Thyroid gland (tissue), 4 donors: Measurements from ENCODE around the gene ENOPH1. TPM values are rescaled to one million over a fixed set of nuclear protein-coding genes. Genes with fewer than 3 reads are reported as not detected.
"Not testable (repeated sequence)": the region's sequence is repeated elsewhere in the genome, so short reads cannot be mapped to it uniquely, and the experiment has no call there.

Experiments used
- DNase-seq, 2 donors: peaks; one replicate each; pipeline ENCODE4 v3.0.0-alpha.2; 2019
- H3K27ac ChIP-seq, 3 donors: fragments of 200-600 bp; sonication (generic); 1 replicate in 2 of 3; 2 replicates in 1 of 3; pipeline ENCODE4 v1.5.1; 2016 to 2019; ENCODE audit warnings: mild to moderate bottlenecking in 1 of 3, moderate library complexity in 1 of 3
- H3K27me3 ChIP-seq: fragments of 200-600 bp; sonication (generic); one replicate; pipeline ENCODE4 v1.5.1; 2019
- H3K36me3 ChIP-seq, 2 donors: fragments of 200-600 bp; sonication (generic); one replicate each; pipeline ENCODE4 v1.5.1; 2016 to 2019
- H3K4me1 ChIP-seq, 2 donors: fragments of 200-600 bp; sonication (generic); one replicate each; pipeline ENCODE4 v1.5.1; 2017 to 2019
- H3K4me3 ChIP-seq, 3 donors: fragments of 200-600 bp; sonication (generic); replicated peaks in 1 of 3; 1 replicate in 2 of 3; 2 replicates in 1 of 3; pipeline ENCODE4 v1.5.1; 2016; ENCODE audit warnings: mild to moderate bottlenecking in 1 of 3
- H3K9me3 ChIP-seq: fragments of 200-600 bp; sonication (generic); one replicate; pipeline ENCODE4 v1.5.1; 2017
- CTCF ChIP-seq, 6 experiments: fragments of 200-600 bp in 3 of 6; fragments of 450-650 bp in 3 of 6; sonication (generic) in 3 of 6; IDR thresholded peaks; one replicate each; pipeline ENCODE4 v1.5.1; 2016 to 2019; ENCODE audit warnings: antibody characterized with exemption in 6 of 6, mild to moderate bottlenecking in 2 of 6, inconsistent platforms in 1 of 6, moderate library complexity in 1 of 6
- POLR2A ChIP-seq, 2 donors: fragments of 450-650 bp; IDR thresholded peaks; one replicate each; pipeline ENCODE4 v1.6.1; 2017; ENCODE audit warnings: antibody characterized with exemption in 2 of 2, mild to moderate bottlenecking in 2 of 2, moderate library complexity in 1 of 2
- WGBS, 2 donors: methylation state at CpG; one replicate each; pipeline ENCODE4 v1.1.5; 2017; 5-methylcytosine and 5-hydroxymethylcytosine counted together
- intact Hi-C: fragments of 100-400 bp; cut with DNase I; formaldehyde crosslinking; loops from one replicate; pipeline ENCODE4 v1.15.1; 2023
- total RNA-seq, 4 donors: library from RNA; depleted of rRNA; stranded (reverse); fragments of >200 nt; gene quantifications; one replicate each; pipeline ENCODE4 v1.2.3, GENCODE V29; 2016

The ENOPH1 gene
- total RNA-seq = 10 to 100 TPM; 21.3 to 35.3 (median 25.9) TPM

- Histone ChIP-seq H3K4me3 (peak within 1 kb of the TSS; percentile 67 to 98 (median 98)), H3K9me3 (no peaks in the 10 kb centered on the region), H3K27me3 (no peaks in the 10 kb centered on the region), H3K4me1 (peaks cover 27 to 28% of the 10 kb centered on the region in 2 donors), H3K36me3 (peaks cover 12 to 15% of the 10 kb centered on the region in 2 donors), H3K27ac (peak within 1 kb of the TSS; percentile 93 to 98 (median 97))
- 0% methylated on average over 22 to 55 of the region's 83 CpGs for WGBS, 2 donors
- TF ChIP-seq CTCF (IDR thresholded peaks at IDR 0.05) = peak in 1 of 6 experiments; percentile 10
- TF ChIP-seq POLR2A (IDR thresholded peaks at IDR 0.05) = peak in 1 of 2 donors; percentile 85
- intact Hi-C loops = loop anchor here (10.0 kb wide), 1 partner anchor 584 kb away; the partner anchor contains the start of gene LIN54
- peak; percentile 97 to 98 for DNase-seq
Observed at GRCh38 chr4:82430193-82430963, at the start of gene ENOPH1, which contains the start of gene HNRNPDL. Gene ENOPH1, plus strand, starts transcription at chr4:82430590. Its CDS starts 240 bp downstream, at chr4:82430830. Gene HNRNPDL, minus strand, starts transcription at chr4:82430462. Its CDS starts 772 bp downstream, at chr4:82429690.

GRCh38 chr4:82380831-82381230 lies 49.6 kb upstream of the ENOPH1 start:
- 95 to 96% methylated on average over 4 of the region's 4 CpGs for WGBS, 2 donors
- H3K27ac ChIP-seq = no peak overlapping the region
- no peaks in the 10 kb centered on the region for H3K36me3 ChIP-seq
- no peaks in the 10 kb centered on the region for H3K4me1 ChIP-seq
- no peak for DNase-seq
- no peaks in the 10 kb centered on the region for H3K27me3 ChIP-seq
- no peak for TF ChIP-seq POLR2A (IDR thresholded peaks at IDR 0.05)
- no peak for TF ChIP-seq CTCF (IDR thresholded peaks at IDR 0.05)
- intact Hi-C loops = no loop called here
- H3K9me3 ChIP-seq = no peaks in the 10 kb centered on the region
- H3K4me3 ChIP-seq = no peak overlapping the region

- WGBS, 2 donors = 95 to 100% methylated on average over 3 of the region's 3 CpGs
- no peak overlapping the region for H3K27ac ChIP-seq
- no peak for DNase-seq
- H3K36me3 ChIP-seq = no peaks in the 10 kb centered on the region
- TF ChIP-seq CTCF (IDR thresholded peaks at IDR 0.05) (no peak), POLR2A (IDR thresholded peaks at IDR 0.05) (no peak)
- H3K27me3 ChIP-seq = no peaks in the 10 kb centered on the region
- H3K4me1 ChIP-seq = no peaks in the 10 kb centered on the region
- no peak overlapping the region for H3K4me3 ChIP-seq
- intact Hi-C loops = no loop called here
- no peaks in the 10 kb centered on the region for H3K9me3 ChIP-seq
Observed at GRCh38 chr4:82381235-82381634, 49.2 kb upstream of the ENOPH1 start.

GRCh38 chr4:82381661-82382296 lies 48.6 kb upstream of the ENOPH1 start:
- DNase-seq = no peak
- H3K4me3 ChIP-seq = no peak overlapping the region
- H3K27ac ChIP-seq = no peak overlapping the region
- no peaks in the 10 kb centered on the region for H3K36me3 ChIP-seq
- intact Hi-C loops = no loop called here
- TF ChIP-seq POLR2A (IDR thresholded peaks at IDR 0.05) (no peak), CTCF (IDR thresholded peaks at IDR 0.05) (no peak)
- H3K9me3 ChIP-seq = no peaks in the 10 kb centered on the region
- H3K27me3 ChIP-seq = no peaks in the 10 kb centered on the region
- H3K4me1 ChIP-seq = no peaks in the 10 kb centered on the region
- WGBS, 2 donors = 86 to 92% methylated on average over 2 of the region's 2 CpGs

- Histone ChIP-seq H3K27me3 (no peaks in the 10 kb centered on the region), H3K4me3 (no peak overlapping the region), H3K36me3 (no peaks in the 10 kb centered on the region), H3K4me1 (no peaks in the 10 kb centered on the region), H3K27ac (no peak overlapping the region), H3K9me3 (no peaks in the 10 kb centered on the region)
- no peak for TF ChIP-seq CTCF (IDR thresholded peaks at IDR 0.05)
- no peak for TF ChIP-seq POLR2A (IDR thresholded peaks at IDR 0.05)
- DNase-seq = no peak
- intact Hi-C loops = no loop called here
- 91 to 94% methylated on average over 2 of the region's 2 CpGs for WGBS, 2 donors
Observed at GRCh38 chr4:82382751-82383150, 47.6 kb upstream of the ENOPH1 start.

- WGBS, 2 donors = 92 to 93% methylated on average over 8 of the region's 8 CpGs
- H3K9me3 ChIP-seq = not testable (repeated sequence)
Observed at GRCh38 chr4:82386312-82386711, 44.1 kb upstream of the ENOPH1 start.

More at GRCh38 chr4:82386312-82386711, 44.1 kb upstream of the ENOPH1 start:
- H3K4me1 ChIP-seq, H3K4me3 ChIP-seq, DNase-seq, intact Hi-C loops, H3K36me3 ChIP-seq, H3K27me3 ChIP-seq, H3K27ac ChIP-seq: not testable (repeated sequence)
